ENCODE measurements around the gene PCGF3.
"Not testable (repeated sequence)": the region's sequence is repeated elsewhere in the genome, so short reads cannot be mapped to it uniquely, and the experiment has no call there.

Gene PCGF3

GRCh38 chr4:668219-668618 lies 37.4 kb upstream of the PCGF3 start:
- not testable (repeated sequence) for DNase-seq (ENCODE audit: low read depth in 2 of 2)

GRCh38 chr4:669806-670559 lies 35.6 kb upstream of the PCGF3 start:
- DNase-seq (ENCODE audit: low read depth in 2 of 2) = not testable (repeated sequence)

DNA sequence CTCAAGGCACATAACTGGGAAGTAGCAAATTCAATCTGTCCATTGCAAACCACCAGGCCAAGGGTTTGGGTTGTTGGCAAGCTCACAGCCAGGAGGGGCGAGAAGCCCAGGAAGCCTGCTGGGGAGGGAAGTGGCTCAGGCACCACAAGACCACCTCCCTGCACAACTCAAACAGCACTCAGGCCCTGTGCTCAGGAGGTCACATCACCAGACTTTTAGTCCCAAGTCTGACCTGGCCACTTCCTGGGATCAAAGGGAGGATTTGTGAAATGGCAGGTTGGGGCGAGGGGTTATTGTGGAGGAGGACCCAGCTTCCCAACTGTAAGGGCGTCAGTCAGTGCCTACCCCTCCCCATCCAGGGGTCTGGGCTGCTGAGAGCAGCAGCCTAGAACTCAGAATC lies 33.9 kb upstream of the PCGF3 start:
- DNase-seq (ENCODE audit: low read depth in 2 of 2) = no peak

DNA sequence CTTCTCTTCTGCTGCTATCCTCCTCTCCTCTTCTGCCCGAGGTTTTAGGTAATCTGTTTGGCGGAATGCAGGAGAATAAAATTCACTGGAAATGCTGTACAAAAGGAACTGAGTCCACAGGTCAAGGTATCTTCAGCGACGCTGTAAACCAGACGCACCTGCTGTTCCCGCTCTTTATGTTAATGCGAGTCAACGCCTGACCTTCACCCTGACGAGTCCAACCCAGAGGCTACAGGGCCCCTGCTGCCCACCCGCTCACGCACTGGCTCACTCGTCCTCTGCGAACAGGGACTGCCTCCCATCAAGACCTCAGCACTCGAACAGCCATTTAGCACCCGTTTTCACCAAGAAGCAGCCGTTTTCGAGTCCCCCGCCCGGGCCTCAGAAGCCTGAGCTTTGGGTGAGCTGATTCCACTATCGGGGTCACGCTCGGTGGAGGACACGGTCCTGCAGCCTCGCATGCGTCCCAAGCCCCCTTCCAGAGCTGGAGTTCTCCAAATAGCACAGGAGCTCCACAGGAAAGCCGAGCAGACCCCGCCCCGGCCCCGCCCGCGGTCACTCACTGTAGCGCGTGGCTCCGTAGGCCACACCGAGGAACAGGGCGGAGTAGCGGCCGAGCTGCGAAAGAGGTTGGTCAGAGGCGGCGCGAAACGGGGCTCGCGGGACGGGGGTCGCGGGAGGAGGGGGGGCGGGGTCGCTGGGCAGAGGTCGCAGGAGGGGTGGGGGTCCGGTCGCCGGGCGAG lies 32.1 kb upstream of the PCGF3 start:
- no peak for DNase-seq (ENCODE audit: low read depth in 2 of 2)

GRCh38 chr4:674172-675035 lies 31.2 kb upstream of the PCGF3 start, which contains the start of the genes ATP5ME and MYL5:
ATP5ME (minus strand) TSS chr4:674276; CDS start chr4:674247, 29 bp downstream.
MYL5 (plus strand) TSS chr4:674542; CDS start chr4:678027, 3,485 bp downstream.
- peak; percentile 88 to 89 for DNase-seq (ENCODE audit: low read depth in 2 of 2)

- no peak for DNase-seq (ENCODE audit: low read depth in 2 of 2)
Measured at GRCh38 chr4:675036-675882, 30.4 kb upstream of the PCGF3 start.

- no peak for DNase-seq (ENCODE audit: low read depth in 2 of 2)
Measured at GRCh38 chr4:675980-676870, 29.4 kb upstream of the PCGF3 start.

- no peak for DNase-seq (ENCODE audit: low read depth in 2 of 2)
Measured at GRCh38 chr4:676871-677235, 28.8 kb upstream of the PCGF3 start.

DNA sequence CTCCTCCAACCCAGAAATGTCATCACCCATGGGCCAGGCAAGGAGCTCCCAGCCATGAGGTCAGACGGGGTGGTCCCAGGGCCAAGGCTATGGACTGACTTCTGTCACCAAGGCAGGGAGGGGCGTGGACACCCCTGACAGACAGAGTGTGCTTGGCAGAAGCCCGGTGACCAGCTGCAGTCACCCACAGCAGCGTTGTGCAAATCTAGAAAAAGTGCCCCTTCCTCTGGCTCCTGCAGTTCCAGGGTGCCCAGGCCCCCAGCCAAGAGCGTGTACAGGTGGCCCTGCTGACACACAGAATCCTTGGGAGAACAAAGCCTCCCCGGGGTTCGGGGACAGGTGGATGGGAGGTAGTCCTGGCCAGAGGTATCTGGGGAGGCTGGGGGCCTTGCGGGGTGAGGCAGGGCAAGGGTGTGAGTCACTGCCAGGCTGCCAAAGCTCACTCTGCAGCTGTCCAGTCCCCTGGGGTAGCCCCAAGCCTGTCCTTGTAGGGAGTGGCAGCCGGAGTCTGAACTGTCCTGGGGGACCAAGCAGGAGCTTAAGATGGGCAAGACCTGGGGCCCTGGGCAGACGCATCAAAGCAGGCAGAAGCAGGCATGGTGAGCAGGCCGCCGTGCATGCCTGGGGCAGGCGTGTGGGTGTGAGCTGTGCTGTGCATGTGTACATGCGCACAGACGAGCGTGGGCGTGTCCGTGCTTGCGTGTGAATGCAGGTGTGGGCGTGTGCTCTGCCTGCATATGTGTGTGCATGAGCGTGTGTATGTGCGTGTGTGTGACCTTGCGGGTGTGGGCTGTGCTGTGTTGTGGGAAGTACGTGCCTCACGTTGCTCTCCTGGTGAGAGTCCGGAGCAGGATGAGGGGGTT lies 28.0 kb upstream of the PCGF3 start:
- DNase-seq (ENCODE audit: low read depth in 2 of 2) = no peak

- DNase-seq (ENCODE audit: low read depth in 2 of 2) = no peak
Measured at GRCh38 chr4:678331-679103, 27.1 kb upstream of the PCGF3 start.

- no peak for DNase-seq (ENCODE audit: low read depth in 2 of 2)
Measured at GRCh38 chr4:679104-679481, 26.5 kb upstream of the PCGF3 start.

GRCh38 chr4:679629-680028 lies 26.0 kb upstream of the PCGF3 start:
- no peak for DNase-seq (ENCODE audit: low read depth in 2 of 2)

- DNase-seq (ENCODE audit: low read depth in 2 of 2) = no peak
Measured at GRCh38 chr4:680091-680490, 25.5 kb upstream of the PCGF3 start.

DNA sequence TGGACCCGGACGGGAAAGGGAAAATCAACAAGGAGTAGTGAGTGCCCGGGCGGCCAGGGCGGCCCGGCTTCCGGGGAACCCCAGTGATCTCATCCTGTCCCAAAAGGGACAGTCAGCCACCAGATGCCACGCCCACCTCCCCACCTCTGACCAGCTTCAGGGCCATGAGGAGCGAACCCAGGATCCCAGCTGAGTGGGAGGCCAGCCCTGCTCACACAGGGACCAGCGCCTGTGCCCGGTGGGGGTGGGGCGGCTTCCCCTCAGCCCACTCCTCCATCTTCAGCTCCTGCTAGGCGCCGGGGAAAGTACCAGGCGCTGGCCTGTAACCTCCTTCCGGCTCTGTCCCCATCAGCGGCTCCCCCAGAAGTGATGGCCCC lies 25.1 kb upstream of the PCGF3 start:
- DNase-seq (ENCODE audit: low read depth in 2 of 2) = no peak

DNA sequence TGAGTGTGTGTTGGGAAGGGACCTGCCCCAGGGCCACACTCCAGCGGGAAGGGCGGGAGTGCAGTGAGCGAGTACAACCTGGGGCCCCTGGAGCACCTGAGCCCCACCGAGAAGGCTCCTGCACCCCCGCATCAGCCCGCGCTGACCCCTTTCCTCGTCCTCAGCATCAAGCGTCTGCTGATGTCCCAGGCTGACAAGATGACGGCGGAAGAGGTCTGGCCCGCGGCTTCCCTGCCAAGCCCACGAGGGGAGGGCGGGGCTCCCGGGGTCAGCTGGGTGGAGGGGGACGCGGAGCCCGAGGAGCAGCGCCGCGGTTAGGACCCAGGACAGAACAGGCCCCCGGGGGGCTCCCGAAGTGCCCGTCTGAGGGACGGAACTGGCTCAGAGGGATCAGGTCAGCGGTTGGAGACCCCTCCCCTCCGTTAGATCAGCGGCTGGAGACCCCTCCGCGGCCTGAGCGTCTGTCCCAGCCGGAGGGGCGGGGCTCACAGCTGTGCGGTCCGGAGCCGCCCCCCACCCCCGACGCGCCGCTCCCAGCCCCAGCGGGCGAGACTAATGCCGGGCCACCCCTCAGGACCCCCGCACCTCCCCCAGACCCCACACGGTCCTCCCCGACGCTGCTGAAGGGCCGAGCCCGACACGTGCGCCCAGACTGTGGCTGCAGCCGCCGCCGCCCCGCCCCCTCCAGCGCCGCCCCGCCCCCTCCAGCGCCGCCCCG lies 24.5 kb upstream of the PCGF3 start:
- no peak for DNase-seq (ENCODE audit: low read depth in 2 of 2)

DNA sequence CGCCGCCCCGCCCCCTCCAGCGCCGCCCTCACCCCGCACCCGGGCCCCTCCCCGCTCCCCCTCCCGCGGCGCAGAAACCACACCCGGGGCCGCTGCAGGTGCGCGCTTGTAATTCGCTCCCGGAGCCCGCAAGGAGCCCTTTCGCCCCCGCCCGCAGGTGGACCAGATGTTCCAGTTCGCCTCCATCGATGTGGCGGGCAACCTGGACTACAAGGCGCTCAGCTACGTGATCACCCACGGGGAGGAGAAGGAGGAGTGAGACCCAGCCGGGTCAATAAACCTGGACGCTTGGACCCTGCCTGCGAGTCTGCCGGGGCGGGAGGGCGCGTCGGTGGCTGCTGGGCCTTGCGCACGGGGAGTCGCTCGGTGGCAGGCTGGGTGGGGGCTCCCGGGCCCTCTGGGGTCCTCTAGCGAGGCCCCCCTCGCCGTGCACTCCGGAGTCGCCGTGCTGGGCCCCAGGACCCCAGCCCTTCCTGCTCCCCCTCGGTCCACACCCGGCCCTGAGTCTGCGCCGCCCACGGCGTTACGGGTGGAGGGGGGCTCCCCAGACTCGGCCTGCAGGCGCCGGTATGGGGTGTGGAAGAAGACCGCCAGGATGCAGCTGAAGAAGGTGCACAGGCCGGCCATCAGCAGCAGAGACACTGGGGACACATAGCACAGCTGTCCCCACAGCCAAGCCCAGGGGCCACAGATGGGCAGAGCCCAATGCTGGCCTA lies 23.7 kb upstream of the PCGF3 start:
- DNase-seq (ENCODE audit: low read depth in 2 of 2) = no peak

GRCh38 chr4:682490-683172 lies 23.0 kb upstream of the PCGF3 start:
- no peak for DNase-seq (ENCODE audit: low read depth in 2 of 2)

Measured in fibroblast of skin of left biceps (primary cell).